ENCODE measurements around the gene PIAS3. TPM values are rescaled to one million over a fixed set of nuclear protein-coding genes. Genes with fewer than 3 reads are reported as not detected.

Gene PIAS3
- total and polyA plus RNA-seq, 10 of the 15 experiments (the other 5 are each of a cell fraction or from before 2014, with no cell fraction given) = 0.85 to 14.9 (median 10.6) TPM

- TF ChIP-seq ZBTB11 (CRISPR knock-in tag; IDR thresholded peaks at IDR 0.05) = no peak
- TF ChIP-seq NFXL1 (IDR thresholded peaks at IDR 0.05; ENCODE audit: borderline replicate concordance) = no peak
- TF ChIP-seq PAX8 (IDR thresholded peaks at IDR 0.05) = no peak
- no peak for TF ChIP-seq ATF7 (IDR thresholded peaks at IDR 0.05; ENCODE audit: low read depth)
- no peak for TF ChIP-seq HDAC6 (IDR thresholded peaks at IDR 0.05; ENCODE audit: unreplicated experiment)
Observed at GRCh38 chr1:145884675-145885074, 25.8 kb upstream of the PIAS3 start (continued).

- DNase-seq (ENCODE audit: low read depth, low spot score) (no peak), ATAC-seq (no peak), FAIRE-seq (no peak)
- intact Hi-C loops (cut with micrococcal nuclease; ENCODE audit: unreplicated experiment) = no loop called here
- Histone ChIP-seq H3K36me3 (ENCODE audit: control insufficient read depth in 2 of 2, insufficient read depth in 2 of 2, low read length in 1 of 2) (no peaks in the 10 kb centered on the region), H3K4me2 (ENCODE audit: control insufficient read depth, insufficient read depth) (no peak overlapping the region), H3K27ac (ENCODE audit: control insufficient read depth, insufficient read depth) (no peak overlapping the region), H3K9ac (ENCODE audit: control insufficient read depth, insufficient read depth, low read length) (no peak overlapping the region), H2AFZ (ENCODE audit: control insufficient read depth, low read depth, low read length) (no peak overlapping the region), H3K9me3 (replicated peaks; ENCODE audit: control insufficient read depth, insufficient read depth, low read length) (no peaks in the 10 kb centered on the region), H3K4me3 (no peak overlapping the region), H4K20me1 (ENCODE audit: control insufficient read depth, insufficient read depth) (no peaks in the 10 kb centered on the region), H3K27me3 (replicated peaks in 1 of 2; ENCODE audit: control insufficient read depth in 2 of 2, insufficient read depth in 2 of 2, low read length in 1 of 2) (peaks cover 2% of the 10 kb centered on the region in 2 experiments; a peak in 2 of 4 replicates), H3K4me1 (ENCODE audit: control insufficient read depth, insufficient read depth, low read length) (no peaks in the 10 kb centered on the region), H3K79me2 (ENCODE audit: control insufficient read depth, insufficient read depth, low read length) (no peaks in the 10 kb centered on the region)
- POLR2A ChIA-PET = interaction anchor here (1.1 kb wide), 1 partner anchor 28 kb away, joined by 4 read pairs; no protein-coding TSS in a partner anchor
- SMC1A ChIA-PET (ENCODE audit: uncharacterized antibody, unreplicated experiment) = interaction anchor here (0.5 to 2.4 kb wide), 5 partner anchors 11 to 117 kb away, joined by 3 to 17 read pairs (median 4); partner anchors contain the start of gene PIAS3
- CTCF ChIA-PET = interaction anchor here (0.7 to 2.1 kb wide), 6 partner anchors 12 to 152 kb away, joined by 3 to 7 read pairs (median 4); partner anchors contain the start of genes NUDT17 and PIAS3
- TF ChIP-seq PBX3 (IDR thresholded peaks at IDR 0.05; ENCODE audit: insufficient replicate concordance, low read depth, low read length) (no peak), BCLAF1 (IDR thresholded peaks at IDR 0.05) (no peak), TBL1XR1 (IDR thresholded peaks at IDR 0.05; ENCODE audit: low read depth, low read length) (no peak), NRF1 (conservative IDR thresholded peaks at IDR 0.05; ENCODE audit: low read depth, low read length) (no peak), MEF2B (IDR thresholded peaks at IDR 0.05; ENCODE audit: partially characterized antibody, poor library complexity, severe bottlenecking) (no peak), HDAC2 (IDR thresholded peaks at IDR 0.05) (no peak), ETV6 (conservative IDR thresholded peaks at IDR 0.05 in 1 of 2, IDR thresholded peaks at IDR 0.05 in 1 of 2; ENCODE audit: borderline replicate concordance in 1 of 2, low read depth in 1 of 2) (no peak)
- 21% methylated on average over 5 of the region's 5 CpGs for WGBS (ENCODE audit: insufficient coverage, insufficient replicate concordance, low lambda C conversion rate, missing lambda C conversion rate)
- in situ Hi-C loops (cut with MboI) = no loop called here
- no TSS peak for BruUV-seq (replicated peaks)
- RAD21 ChIA-PET (ENCODE audit: unreplicated experiment) = no interaction called here
Observed at GRCh38 chr1:145879775-145880174, 20.9 kb upstream of the PIAS3 start.
